Astrocyte of the spinal cord (primary cell): ENCODE data around the gene MBNL2.

Experiments used
- DNase-seq: peaks from one replicate; pipeline ENCODE4 v3.0.0; 2011; ENCODE audit warnings: low read depth, low spot score
- H3K4me3 ChIP-seq: 2 replicates; pipeline ENCODE4 v1.5.1; 2011; ENCODE audit warnings: low read depth, mild to moderate bottlenecking, low read length, moderate library complexity
- CTCF ChIP-seq: IDR thresholded peaks from 2 replicates; pipeline ENCODE4 v1.5.1; 2012; ENCODE audit warnings: low read depth, mild to moderate bottlenecking, low read length, inconsistent platforms
- in situ Hi-C: cut with HindIII; loops from 2 replicates; pipeline ENCODE4 v1.10.0; 2017; ENCODE audit warnings: low sequenced_read_pairs

MBNL2 gene

GRCh38 chr13:97269603-97270002 lies 47.5 kb downstream of the MBNL2 start:
- no peak for TF ChIP-seq CTCF
- H3K4me3 ChIP-seq, result no peak overlapping the region
- in situ Hi-C loops, result no loop called here
- no peak for DNase-seq

GRCh38 chr13:97272526-97272925 lies 50.4 kb downstream of the MBNL2 start:
- no peak for TF ChIP-seq CTCF
- H3K4me3 ChIP-seq, result no peak overlapping the region
- in situ Hi-C loops, result no loop called here
- DNase-seq, result no peak

DNA sequence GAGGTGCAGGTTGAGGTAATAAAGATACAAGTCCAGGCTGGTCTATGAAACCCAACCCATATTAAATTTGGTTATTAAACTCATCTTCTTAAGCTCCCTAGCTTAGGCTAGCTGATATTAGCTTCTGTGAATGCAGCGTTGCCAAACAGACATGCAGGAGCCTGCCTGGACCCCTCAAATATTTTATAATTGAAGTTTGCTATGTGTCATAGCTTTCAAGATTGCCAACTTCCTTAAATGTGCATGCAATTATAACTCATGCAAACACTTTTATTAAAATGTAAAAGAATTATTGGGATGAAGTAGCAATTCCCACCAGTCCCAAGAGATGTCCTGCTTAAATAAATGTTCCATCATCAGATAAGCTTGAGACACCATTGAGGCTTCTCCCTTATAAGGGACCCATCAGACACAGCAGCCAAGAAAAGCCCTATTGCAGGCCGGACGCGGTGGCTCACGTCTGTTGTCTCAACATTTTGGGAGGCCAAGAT lies 51.3 kb downstream of the MBNL2 start:
- TF ChIP-seq CTCF, result no peak
- in situ Hi-C loops, result no loop called here
- DNase-seq, result no peak
- H3K4me3 ChIP-seq, result no peak overlapping the region

- DNase-seq, result peak; percentile 90
- in situ Hi-C loops, result no loop called here
- TF ChIP-seq CTCF, result no peak
- no peak overlapping the region for H3K4me3 ChIP-seq
Observed at GRCh38 chr13:97274829-97275649, 52.9 kb downstream of the MBNL2 start.

- DNase-seq, result no peak
- no peak overlapping the region for H3K4me3 ChIP-seq
- in situ Hi-C loops, result no loop called here
- TF ChIP-seq CTCF, result no peak
Observed at GRCh38 chr13:97275776-97276501, 53.8 kb downstream of the MBNL2 start.

- TF ChIP-seq CTCF, result no peak
- no peak for DNase-seq
- in situ Hi-C loops, result no loop called here
- H3K4me3 ChIP-seq, result no peak overlapping the region
Observed at GRCh38 chr13:97276862-97277269, 54.7 kb downstream of the MBNL2 start.
